Keratinocyte (primary cell): ENCODE results near the gene PARD3B. TPM values are rescaled to one million over a fixed set of nuclear protein-coding genes. Genes with fewer than 3 reads are reported as not detected.

Source experiments
- DNase-seq: peaks from one replicate; pipeline ENCODE4 v3.0.0-alpha.2; 2011; ENCODE audit warnings: low read depth, missing footprints, low spot score
- FAIRE-seq: peaks from 2 replicates; lab custom pipeline; 2011; peaks lifted over from hg19 to GRCh38; lab: Jason Lieb, UNC
- H2AFZ ChIP-seq: 2 replicates; pipeline ENCODE4 v1.6.0; 2012; ENCODE audit warnings: low read length, control low read depth, inconsistent platforms; ENCODE audit not compliant: control insufficient read depth
- H3K27ac ChIP-seq: 2 replicates; pipeline ENCODE4 v1.5.1; 2011; ENCODE audit warnings: low read length; ENCODE audit not compliant: control insufficient read depth, insufficient read depth
- H3K27me3 ChIP-seq: 3 replicates; pipeline ENCODE4 v1.6.0; 2011; ENCODE audit warnings: low read length; ENCODE audit not compliant: control insufficient read depth, insufficient read depth; ENCODE audit errors: extremely low read depth
- H3K36me3 ChIP-seq, 2 experiments: 2 replicates in 1 of 2; 3 replicates in 1 of 2; pipeline ENCODE4 v1.5.1; 2011; ENCODE audit warnings: low read length in 2 of 2, mild to moderate bottlenecking in 1 of 2; ENCODE audit not compliant: control insufficient read depth in 2 of 2, insufficient read depth in 2 of 2; ENCODE audit errors: extremely low read depth in 1 of 2
- H3K4me1 ChIP-seq: 3 replicates; pipeline ENCODE4 v1.5.1; 2011; ENCODE audit warnings: low read length; ENCODE audit not compliant: control insufficient read depth, insufficient read depth; ENCODE audit errors: extremely low read depth
- H3K4me2 ChIP-seq: 3 replicates; pipeline ENCODE4 v1.6.0; 2011; ENCODE audit warnings: low read depth, low read length; ENCODE audit not compliant: control insufficient read depth, insufficient read depth; ENCODE audit errors: extremely low read depth
- H3K4me3 ChIP-seq, 3 experiments: fragments of 200-600 bp in 1 of 3; sonication (generic) in 1 of 3; 2 replicates in 2 of 3; 3 replicates in 1 of 3; pipeline ENCODE4 v1.5.1; 2011 to 2016; ENCODE audit warnings: low read length in 3 of 3, mild to moderate bottlenecking in 3 of 3, control low read depth in 2 of 3, inconsistent platforms in 1 of 3, low read depth in 1 of 3, mixed read lengths in 1 of 3, mixed run types in 1 of 3, moderate library complexity in 1 of 3; ENCODE audit not compliant: control insufficient read depth in 2 of 3, insufficient read depth in 2 of 3; ENCODE audit errors: extremely low read depth in 1 of 3
- H3K79me2 ChIP-seq: 2 replicates; pipeline ENCODE4 v1.6.0; 2012; ENCODE audit warnings: low read length; ENCODE audit not compliant: control insufficient read depth, insufficient read depth
- H3K9ac ChIP-seq: 3 replicates; pipeline ENCODE4 v1.6.0; 2011; ENCODE audit warnings: low read length; ENCODE audit not compliant: control insufficient read depth, insufficient read depth; ENCODE audit errors: extremely low read depth
- H3K9me1 ChIP-seq: 3 replicates; pipeline ENCODE4 v1.6.0; 2011; ENCODE audit warnings: low read length; ENCODE audit not compliant: control insufficient read depth, insufficient read depth; ENCODE audit errors: extremely low read depth
- H3K9me3 ChIP-seq: 2 replicates; pipeline ENCODE4 v1.5.1; 2012; ENCODE audit warnings: low read depth, low read length; ENCODE audit not compliant: control insufficient read depth
- H4K20me1 ChIP-seq: 3 replicates; pipeline ENCODE4 v1.6.0; 2011; ENCODE audit warnings: low read length; ENCODE audit not compliant: control insufficient read depth, insufficient read depth; ENCODE audit errors: extremely low read depth
- CTCF ChIP-seq, 3 experiments: IDR thresholded peaks in 1 of 3; conservative IDR thresholded peaks in 1 of 3; optimal IDR thresholded peaks in 1 of 3; 2 replicates in 2 of 3; 3 replicates in 1 of 3; pipeline versions ENCODE3 to v1.5.1; 2011; ENCODE audit warnings: low read length in 3 of 3, mild to moderate bottlenecking in 3 of 3, moderate library complexity in 2 of 3, control low read depth in 1 of 3, inconsistent platforms in 1 of 3; ENCODE audit not compliant: insufficient read depth in 2 of 3; ENCODE audit errors: extremely low read depth in 1 of 3
- EZH2 ChIP-seq: IDR thresholded peaks from one replicate; pipeline ENCODE4 v1.6.1; 2012; ENCODE audit warnings: inconsistent platforms, mild to moderate bottlenecking, low read length, moderate library complexity
- dilution Hi-C: fragments of 300-500 bp; cut with MboI; formaldehyde crosslinking; loops from one replicate; pipeline ENCODE4 v1.7.0; 2020; ENCODE audit warnings: low sequenced_read_pairs; ENCODE audit not compliant: extremely low pct_ligation_motif_present
- polyA plus RNA-seq, 5 experiments: library from polyadenylated mRNA; depleted of rRNA in 3 of 5; stranded (reverse) in 3 of 5; stranded (forward) in 1 of 5; unstranded in 1 of 5; fragments of >200 nt; gene quantifications; 1 replicate in 1 of 5; 2 replicates in 3 of 5; 3 replicates in 1 of 5; pipeline versions ENCODE4 v1.2.1 to v1.2.3, GENCODE V29; 2011 to 2012; ENCODE audit warnings: missing spikeins in 2 of 5, low read depth in 1 of 5, low replicate concordance in 1 of 5

The PARD3B gene
- polyA plus RNA-seq, 1 donor (not counting 4 experiments of a cell fraction or from before 2014, with no cell fraction given), result 1.2 TPM

DNA sequence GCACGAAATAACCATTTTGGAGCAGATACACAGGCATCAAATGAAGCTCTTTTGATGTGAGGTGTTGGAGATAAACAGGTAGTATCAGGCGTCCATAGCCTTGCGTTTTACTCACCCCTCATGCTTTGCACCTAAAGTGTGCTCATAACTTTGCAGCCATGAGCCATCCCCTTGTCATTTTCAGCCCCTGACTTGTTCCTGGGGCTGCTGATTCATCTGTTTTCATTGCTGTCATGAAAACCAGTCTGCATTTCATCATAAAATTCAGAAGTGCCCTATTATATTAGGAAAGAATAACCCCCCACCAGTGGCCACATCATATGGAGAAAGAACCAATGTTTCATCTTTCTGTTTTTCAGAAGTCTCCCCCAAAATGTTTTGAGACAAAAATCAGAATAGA is 807.3 kb downstream of the PARD3B start:
- peak overlapping the region; percentile 72 for H3K27ac ChIP-seq
- no peak overlapping the region for H3K9ac ChIP-seq
- no peaks in the 10 kb centered on the region for H3K27me3 ChIP-seq
- H3K4me3 ChIP-seq, result no peak overlapping the region
- TF ChIP-seq CTCF (optimal IDR thresholded peaks at IDR 0.05 in 1 of 3, IDR thresholded peaks at IDR 0.05 in 1 of 3, conservative IDR thresholded peaks at IDR 0.05 in 1 of 3; ENCODE audit: extremely low read depth in 1 of 3, insufficient read depth in 2 of 3, low read length in 3 of 3) (no peak), EZH2 (no peak)
- no peaks in the 10 kb centered on the region for H3K79me2 ChIP-seq
- dilution Hi-C loops, result no loop called here
- no peak overlapping the region for H2AFZ ChIP-seq
- H3K9me1 ChIP-seq, result no peaks in the 10 kb centered on the region
- FAIRE-seq (peak; percentile 20), DNase-seq (no peak)
- peak overlapping the region; percentile 46 for H3K4me2 ChIP-seq
- H3K9me3 ChIP-seq, result no peaks in the 10 kb centered on the region
- no peaks in the 10 kb centered on the region for H4K20me1 ChIP-seq
- no peaks in the 10 kb centered on the region for H3K36me3 ChIP-seq
- H3K4me1 ChIP-seq, result peaks cover 16% of the 10 kb centered on the region

DNA sequence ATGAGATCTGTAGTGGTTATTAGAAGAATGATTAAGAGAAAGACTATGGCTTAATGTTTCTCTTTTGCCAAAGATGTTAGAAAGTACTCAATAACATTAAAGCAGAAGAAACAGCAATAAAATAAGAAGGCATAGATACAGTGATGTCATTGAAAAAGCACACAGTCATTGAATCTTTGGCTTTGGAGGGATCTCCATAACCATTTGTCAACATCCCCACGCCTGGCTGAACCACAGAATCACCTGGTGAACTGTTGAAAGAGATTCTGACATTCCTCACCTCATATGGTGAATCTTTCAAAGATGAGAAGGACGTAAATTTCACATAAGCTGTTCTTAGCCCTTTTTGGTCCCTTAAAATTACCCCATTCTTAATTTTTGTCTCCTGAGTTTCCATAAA is 812.5 kb downstream of the PARD3B start:
- Histone ChIP-seq H3K9me3 (no peaks in the 10 kb centered on the region), H3K79me2 (no peaks in the 10 kb centered on the region), H3K9me1 (no peaks in the 10 kb centered on the region), H2AFZ (no peak overlapping the region), H3K36me3 (no peaks in the 10 kb centered on the region), H3K9ac (no peak overlapping the region), H3K27me3 (no peaks in the 10 kb centered on the region), H3K4me3 (no peak overlapping the region), H3K4me1 (peaks cover 43% of the 10 kb centered on the region), H3K27ac (no peak overlapping the region), H3K4me2 (no peak overlapping the region), H4K20me1 (no peaks in the 10 kb centered on the region)
- DNase-seq (no peak), FAIRE-seq (no peak)
- TF ChIP-seq EZH2, result no peak
- no peak for TF ChIP-seq CTCF (optimal IDR thresholded peaks at IDR 0.05 in 1 of 3, IDR thresholded peaks at IDR 0.05 in 1 of 3, conservative IDR thresholded peaks at IDR 0.05 in 1 of 3; ENCODE audit: extremely low read depth in 1 of 3, insufficient read depth in 2 of 3, low read length in 3 of 3)
- dilution Hi-C loops, result no loop called here
